ENCODE results near the gene MAST4.

MAST4 gene

DNA sequence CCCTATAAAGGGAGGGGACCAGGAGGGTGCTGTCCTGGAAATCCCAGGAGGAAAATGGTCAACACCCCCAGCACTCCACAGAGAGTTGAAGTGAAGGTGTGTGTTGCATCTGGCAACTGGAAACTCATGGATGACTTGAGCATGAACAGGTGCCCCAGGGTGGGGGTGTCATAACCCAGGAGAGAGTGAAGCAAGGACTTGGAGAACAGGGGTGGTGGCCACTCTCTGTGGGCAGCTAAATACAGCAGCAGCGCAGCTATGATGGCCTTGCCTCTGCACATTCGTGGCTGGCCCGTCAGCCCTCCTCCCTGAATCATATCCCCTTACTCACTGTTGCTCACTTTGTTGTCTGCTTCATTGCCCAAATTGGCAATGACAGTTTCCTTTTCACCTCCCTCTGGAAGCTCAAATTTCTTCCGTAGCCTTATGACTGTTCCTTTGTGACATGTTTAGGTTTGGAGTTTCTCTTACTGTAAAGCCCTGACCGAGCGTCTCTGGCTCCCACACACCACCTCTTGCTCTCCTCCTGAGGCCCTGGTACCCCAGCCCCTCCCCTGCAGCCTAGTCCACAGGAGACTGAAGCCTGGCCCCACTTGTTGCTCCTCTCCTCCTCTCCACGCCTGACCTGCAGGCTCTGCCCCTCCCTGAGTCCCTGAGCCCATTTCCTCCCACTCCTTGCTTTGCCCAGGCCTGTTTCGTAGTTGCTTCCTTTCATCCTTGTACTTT is 414.7 kb downstream of the MAST4 start:
- peak; percentile 77 for ATAC-seq
- Mint-ChIP-seq H3K4me3 (peak overlapping the region; percentile 91), H3K9me3 (no peaks in the 10 kb centered on the region), H3K4me1 (peaks cover 85% of the 10 kb centered on the region), H3K36me3 (peaks cover 6% of the 10 kb centered on the region), H3K27ac (peak overlapping the region; percentile 76)
- no peak for DNase-seq (ENCODE audit: low spot score in 2 of 2)

DNA sequence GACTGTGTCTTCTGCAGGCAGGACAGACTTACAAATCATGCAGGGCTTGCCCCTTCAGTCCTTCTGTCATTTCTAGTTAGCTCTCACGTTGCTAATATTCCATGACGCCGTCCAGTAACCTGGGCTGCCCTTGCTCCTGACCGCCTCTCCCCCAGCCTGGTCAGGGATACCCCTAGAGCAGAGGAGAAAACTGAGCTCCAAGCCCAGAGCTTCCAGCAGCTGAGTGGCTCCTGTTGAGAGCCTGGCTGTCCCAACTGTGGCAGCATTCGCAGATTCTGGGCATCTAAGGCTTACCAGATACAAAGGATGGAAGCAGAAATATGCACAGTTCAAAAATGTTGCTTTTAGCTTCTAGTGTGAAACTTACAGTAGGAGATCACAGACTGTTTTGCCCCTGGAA is 415.2 kb downstream of the MAST4 start:
- ATAC-seq (no peak), DNase-seq (ENCODE audit: low spot score in 2 of 2) (no peak)
- H3K36me3 Mint-ChIP-seq: peaks cover 6% of the 10 kb centered on the region
- H3K27ac Mint-ChIP-seq: peak overlapping the region; percentile 76
- H3K9me3 Mint-ChIP-seq: no peaks in the 10 kb centered on the region
- H3K4me3 Mint-ChIP-seq: peak overlapping the region; percentile 91
- peaks cover 85% of the 10 kb centered on the region for H3K4me1 Mint-ChIP-seq

DNA sequence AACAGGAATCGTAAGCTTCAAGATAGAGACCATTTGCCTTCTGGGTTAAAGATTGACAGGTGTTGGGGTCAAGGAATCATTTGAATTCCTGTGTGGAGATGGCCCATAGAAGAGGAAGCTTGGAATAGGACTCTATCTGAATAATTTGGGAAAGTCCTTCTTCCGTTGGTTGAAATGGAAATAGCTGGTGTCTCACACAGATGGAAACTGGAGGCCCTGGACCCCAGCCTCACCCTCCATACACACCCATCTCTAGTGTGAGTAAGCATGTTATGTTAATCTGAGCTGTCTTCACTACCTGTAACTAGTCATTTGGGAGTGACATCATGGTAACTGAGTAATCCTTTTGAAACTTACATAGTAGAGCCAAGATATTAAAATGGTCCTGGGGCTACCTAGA is 416.0 kb downstream of the MAST4 start:
- H3K27ac Mint-ChIP-seq: peak overlapping the region; percentile 76
- H3K4me1 Mint-ChIP-seq: peaks cover 82% of the 10 kb centered on the region
- H3K4me3 Mint-ChIP-seq: peak overlapping the region; percentile 22
- no peaks in the 10 kb centered on the region for H3K9me3 Mint-ChIP-seq
- peak; percentile 94 for ATAC-seq
- peaks cover 6% of the 10 kb centered on the region for H3K36me3 Mint-ChIP-seq
- no peak for DNase-seq (ENCODE audit: low spot score in 2 of 2)

DNA sequence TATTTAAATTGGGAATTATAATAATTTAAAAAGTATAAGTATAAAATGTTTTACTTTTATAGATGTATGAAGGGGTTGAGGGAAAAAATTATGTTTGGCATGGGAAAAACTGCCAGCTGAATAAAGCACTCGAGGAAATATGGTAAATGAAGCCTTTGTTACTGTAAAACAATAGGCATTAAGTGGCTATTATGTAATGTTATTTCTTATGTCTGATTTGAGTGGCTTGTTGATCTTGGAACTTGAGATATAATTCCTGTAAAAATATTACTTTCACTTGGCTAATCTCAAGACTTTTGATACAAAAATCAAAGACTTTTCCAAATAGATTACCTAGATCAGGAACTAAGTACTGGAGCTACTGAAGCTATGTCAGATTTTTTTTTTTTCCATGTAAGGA is 417.5 kb downstream of the MAST4 start:
- no peak overlapping the region for H3K4me3 Mint-ChIP-seq
- H3K27ac Mint-ChIP-seq: no peak overlapping the region
- DNase-seq (ENCODE audit: low spot score in 2 of 2): no peak
- no peaks in the 10 kb centered on the region for H3K9me3 Mint-ChIP-seq
- H3K36me3 Mint-ChIP-seq: peaks cover 12% of the 10 kb centered on the region
- ATAC-seq: no peak
- peaks cover 67% of the 10 kb centered on the region for H3K4me1 Mint-ChIP-seq

DNA sequence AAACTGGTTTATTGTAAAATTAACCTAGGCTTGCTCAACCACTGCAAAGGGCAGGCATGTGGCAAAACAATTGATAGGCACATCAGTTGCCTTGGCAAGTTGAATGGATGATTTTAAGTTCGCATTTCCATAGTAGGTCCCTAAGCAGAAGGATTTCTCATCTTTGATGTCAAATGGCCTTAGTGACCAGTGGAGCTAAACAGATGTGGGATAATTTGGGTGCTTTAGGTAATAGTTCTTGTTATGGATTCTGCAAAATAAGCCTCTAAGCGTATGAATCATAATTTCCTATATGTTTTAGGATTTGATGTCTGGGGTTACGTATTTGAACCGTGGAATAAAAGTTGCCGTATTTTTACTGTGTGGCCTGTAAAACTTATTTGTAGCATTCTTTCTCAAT is 418.0 kb downstream of the MAST4 start:
- ATAC-seq (no peak), DNase-seq (ENCODE audit: low spot score in 2 of 2) (no peak)
- peaks cover 12% of the 10 kb centered on the region for H3K36me3 Mint-ChIP-seq
- no peak overlapping the region for H3K4me3 Mint-ChIP-seq
- H3K9me3 Mint-ChIP-seq: no peaks in the 10 kb centered on the region
- H3K4me1 Mint-ChIP-seq: peaks cover 62% of the 10 kb centered on the region
- no peak overlapping the region for H3K27ac Mint-ChIP-seq

DNA sequence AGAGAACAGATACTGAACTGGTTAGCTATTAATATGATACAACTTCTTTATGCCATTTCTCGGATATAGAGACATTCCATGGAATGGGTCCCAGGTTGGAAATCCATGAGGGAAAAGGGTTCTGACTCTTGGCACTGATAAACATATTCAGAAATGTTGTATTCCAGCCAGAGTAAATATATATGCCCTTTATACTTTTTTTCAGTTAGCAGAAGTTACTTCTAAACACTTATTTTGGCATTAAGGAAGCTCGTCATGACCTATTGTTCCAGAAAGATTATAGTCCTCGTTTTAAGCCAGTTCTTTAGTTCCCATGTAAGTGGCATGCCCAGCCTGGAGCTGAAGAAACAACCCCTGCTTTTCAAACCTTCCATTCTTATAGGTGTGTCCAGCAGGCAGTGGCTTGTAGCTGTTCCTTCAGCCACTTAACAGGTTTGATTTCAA is 418.8 kb downstream of the MAST4 start:
- Mint-ChIP-seq H3K9me3 (no peaks in the 10 kb centered on the region), H3K4me1 (peaks cover 54% of the 10 kb centered on the region), H3K4me3 (peak overlapping the region; percentile 17), H3K27ac (no peak overlapping the region), H3K36me3 (peaks cover 12% of the 10 kb centered on the region)
- no peak for DNase-seq (ENCODE audit: low spot score in 2 of 2)
- no peak for ATAC-seq

DNA sequence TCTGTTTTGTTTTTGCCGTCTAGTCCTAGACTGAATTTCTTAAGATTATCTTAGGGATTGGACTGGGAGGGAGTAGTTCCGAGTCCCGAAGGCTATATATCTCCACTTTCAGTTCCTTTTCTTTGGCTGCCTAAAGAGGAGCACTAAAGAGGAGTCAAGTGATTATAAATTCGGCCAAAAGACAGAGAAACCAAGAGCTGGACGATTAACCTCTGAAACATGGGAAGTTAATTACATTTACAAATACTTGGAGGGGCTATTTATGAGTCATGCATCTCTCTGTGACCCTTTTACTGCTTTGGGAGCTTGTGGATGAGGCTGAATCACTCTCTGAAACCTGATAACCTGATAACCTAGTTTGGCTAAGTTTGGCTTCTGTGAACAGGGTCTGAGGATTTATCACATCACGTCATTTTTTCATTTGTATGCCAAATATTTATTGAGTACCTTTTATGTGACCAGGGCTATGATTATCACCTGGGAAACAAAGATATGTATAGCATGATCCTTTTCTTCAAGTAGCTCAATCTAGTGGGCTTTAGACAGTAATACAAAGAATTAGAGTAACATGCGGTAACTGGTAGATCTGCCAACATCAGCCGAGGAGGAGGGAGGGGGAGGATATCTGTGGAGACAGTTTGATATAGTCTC is 419.5 kb downstream of the MAST4 start:
- Mint-ChIP-seq H3K36me3 (peaks cover 12% of the 10 kb centered on the region), H3K9me3 (no peaks in the 10 kb centered on the region), H3K4me3 (peak overlapping the region; percentile 17), H3K4me1 (peaks cover 50% of the 10 kb centered on the region), H3K27ac (no peak overlapping the region)
- no peak for DNase-seq (ENCODE audit: low spot score in 2 of 2)
- no peak for ATAC-seq

DNA sequence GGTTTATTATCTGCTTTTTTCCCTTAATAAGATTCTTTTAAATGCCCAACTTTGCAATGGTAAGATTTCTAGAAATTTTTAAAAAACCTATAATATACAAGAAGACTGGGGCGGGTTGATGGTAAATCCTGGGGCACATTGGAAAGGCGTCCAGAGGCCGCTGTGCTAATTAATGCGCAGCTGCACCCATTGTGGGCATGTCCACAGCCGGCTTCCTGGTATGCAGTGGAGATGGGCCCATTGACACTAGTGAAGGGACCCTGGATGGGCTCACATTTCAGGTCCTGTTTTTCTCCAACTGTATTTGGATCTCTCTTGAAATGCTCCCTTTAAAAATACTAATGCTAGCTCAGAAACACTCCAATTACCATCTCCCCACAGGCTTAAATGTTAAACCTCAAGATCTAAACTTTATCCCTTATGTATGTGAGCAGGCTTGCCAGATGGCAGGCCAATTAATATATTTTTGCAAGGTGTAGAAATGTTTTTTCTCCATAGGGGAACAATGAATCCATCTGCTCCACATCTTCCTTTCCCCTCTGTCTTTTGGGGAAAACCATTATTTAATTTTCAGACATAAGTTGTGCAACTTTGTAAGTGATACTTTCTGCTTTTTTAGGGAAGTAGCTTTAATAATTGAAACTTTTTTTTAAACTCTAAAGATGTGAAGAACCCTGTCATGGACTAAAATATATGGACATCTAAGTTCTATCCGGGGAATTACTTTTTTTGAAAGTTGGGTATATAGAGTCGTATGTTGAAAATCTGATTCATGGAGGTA is 423.1 kb downstream of the MAST4 start:
- DNase-seq (ENCODE audit: low spot score in 2 of 2) (no peak), ATAC-seq (no peak)
- Mint-ChIP-seq H3K4me1 (peaks cover 39% of the 10 kb centered on the region), H3K9me3 (no peaks in the 10 kb centered on the region), H3K36me3 (peaks cover 6% of the 10 kb centered on the region), H3K27ac (no peak overlapping the region), H3K4me3 (no peak overlapping the region)

DNA sequence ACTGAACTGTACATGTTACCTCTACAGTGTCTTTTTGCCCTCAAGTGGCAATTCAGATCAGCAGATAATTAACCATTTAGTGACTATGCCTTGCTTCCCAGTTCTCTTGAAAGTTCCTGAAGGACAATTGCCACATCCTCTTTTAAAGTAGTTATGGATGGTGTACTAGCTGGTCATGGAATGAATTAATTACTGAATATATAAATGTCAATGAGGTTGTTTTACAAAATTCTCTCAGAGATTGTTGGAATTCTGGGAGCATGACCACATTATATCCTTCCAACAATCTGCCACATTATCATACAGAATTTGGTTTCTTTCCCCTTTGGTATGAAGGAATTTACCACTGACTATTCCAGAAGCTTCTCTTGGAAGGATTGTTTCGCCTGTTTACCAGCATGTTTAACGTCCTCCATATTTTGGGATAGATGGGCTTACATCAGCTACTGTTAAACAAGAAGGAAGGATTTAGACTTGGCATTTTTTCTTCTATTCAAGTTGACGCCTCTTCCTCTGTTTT is 424.0 kb downstream of the MAST4 start:
- Mint-ChIP-seq H3K9me3 (no peaks in the 10 kb centered on the region), H3K4me1 (peaks cover 32% of the 10 kb centered on the region), H3K4me3 (no peak overlapping the region), H3K27ac (no peak overlapping the region), H3K36me3 (peaks cover 6% of the 10 kb centered on the region)
- DNase-seq (ENCODE audit: low spot score in 2 of 2) (no peak), ATAC-seq (no peak)

DNA sequence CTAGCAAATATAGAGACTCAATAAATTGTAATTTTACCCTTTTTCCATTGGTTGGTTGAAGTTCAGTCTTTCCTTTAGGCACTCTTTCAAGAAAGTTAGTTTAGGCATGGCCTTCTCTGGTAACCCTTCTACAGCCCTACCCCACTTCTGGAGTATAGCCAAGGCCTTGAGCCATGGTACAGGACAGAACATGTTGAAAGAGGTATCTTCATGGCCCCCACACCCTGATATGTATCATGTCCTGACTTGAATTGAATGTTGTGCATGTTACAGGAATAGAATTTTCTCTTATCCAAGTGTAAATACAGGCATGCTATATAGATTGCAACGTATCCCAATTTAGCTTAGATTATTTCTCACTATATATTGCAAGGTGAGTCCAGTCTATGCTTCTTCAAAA is 424.8 kb downstream of the MAST4 start:
- Mint-ChIP-seq H3K4me3 (no peak overlapping the region), H3K4me1 (peaks cover 23% of the 10 kb centered on the region), H3K36me3 (peaks cover 6% of the 10 kb centered on the region), H3K9me3 (no peaks in the 10 kb centered on the region), H3K27ac (no peak overlapping the region)
- ATAC-seq: no peak
- DNase-seq (ENCODE audit: low spot score in 2 of 2): no peak

DNA sequence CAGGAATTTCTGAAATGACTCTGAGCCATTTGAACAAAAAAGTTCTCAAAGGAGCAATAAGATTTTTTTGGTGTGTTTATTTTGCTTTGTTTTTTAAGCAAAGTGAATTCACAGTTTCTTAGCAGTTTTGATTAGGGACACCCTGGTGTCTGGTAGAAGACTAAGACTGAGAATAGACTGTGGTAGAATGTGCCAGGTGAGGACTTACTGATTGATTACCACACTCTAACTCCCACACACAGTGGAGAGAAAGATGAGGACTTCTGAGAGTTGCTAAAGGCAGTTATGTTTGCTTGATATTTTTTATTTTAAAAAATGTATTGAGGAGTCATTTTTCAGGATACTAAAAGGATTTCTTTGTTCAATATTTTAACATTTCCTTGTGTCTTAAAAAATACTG is 425.3 kb downstream of the MAST4 start:
- peak; percentile 100 for ATAC-seq
- Mint-ChIP-seq H3K27ac (no peak overlapping the region), H3K9me3 (no peaks in the 10 kb centered on the region), H3K36me3 (peaks cover 6% of the 10 kb centered on the region), H3K4me3 (no peak overlapping the region), H3K4me1 (peaks cover 21% of the 10 kb centered on the region)
- DNase-seq (ENCODE audit: low spot score in 2 of 2): no peak

DNA sequence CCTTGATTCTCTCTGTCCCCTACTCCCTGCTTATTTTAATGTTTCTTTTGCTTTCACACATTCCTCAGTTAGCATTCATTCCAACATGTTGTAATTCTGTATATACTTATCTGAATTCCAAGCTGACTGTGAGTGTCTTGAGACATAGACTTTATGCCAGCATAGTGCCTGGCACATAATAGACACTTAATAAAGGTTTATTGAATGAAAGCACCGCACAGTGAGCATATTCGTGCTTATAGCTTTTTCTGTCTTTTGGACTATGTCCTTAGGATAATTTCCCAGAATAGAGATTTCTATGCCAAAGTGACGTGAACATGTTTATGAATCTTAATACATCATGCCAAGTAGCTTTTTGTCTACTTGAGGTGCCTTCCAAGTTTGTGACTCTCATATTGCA is 425.8 kb downstream of the MAST4 start:
- Mint-ChIP-seq H3K4me3 (no peak overlapping the region), H3K9me3 (no peaks in the 10 kb centered on the region), H3K4me1 (peaks cover 17% of the 10 kb centered on the region)

DNA sequence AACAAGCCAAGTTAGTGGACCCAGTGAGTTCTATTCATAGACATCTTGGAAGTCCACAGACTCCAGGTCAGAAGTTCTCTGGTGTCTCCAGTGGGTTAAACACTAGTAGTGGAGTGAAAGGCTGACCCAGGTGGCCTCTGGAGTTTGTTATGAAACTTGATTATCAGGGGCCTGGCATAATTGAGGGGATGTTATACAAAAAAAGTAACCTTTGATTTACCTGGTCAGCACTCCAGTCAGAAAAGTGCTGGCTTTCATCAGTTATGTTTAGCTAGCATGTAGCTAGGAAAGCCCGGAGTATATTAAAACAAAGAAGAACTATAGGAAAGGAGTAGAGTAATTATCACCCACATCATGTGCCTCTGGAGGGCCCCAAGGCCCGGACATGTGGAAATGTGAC is 429.3 kb downstream of the MAST4 start:
- H3K36me3 Mint-ChIP-seq: no peaks in the 10 kb centered on the region
- DNase-seq (ENCODE audit: low spot score in 2 of 2): no peak
- no peaks in the 10 kb centered on the region for H3K9me3 Mint-ChIP-seq
- no peak for ATAC-seq
- H3K27ac Mint-ChIP-seq: no peak overlapping the region
- peaks cover 34% of the 10 kb centered on the region for H3K4me1 Mint-ChIP-seq
- H3K4me3 Mint-ChIP-seq: no peak overlapping the region

More for the DNA sequence above, 425.8 kb downstream of the MAST4 start:
- no peak for DNase-seq (ENCODE audit: low spot score in 2 of 2)
- Mint-ChIP-seq H3K27ac (no peak overlapping the region), H3K36me3 (peaks cover 6% of the 10 kb centered on the region)
- ATAC-seq: no peak

DNA sequence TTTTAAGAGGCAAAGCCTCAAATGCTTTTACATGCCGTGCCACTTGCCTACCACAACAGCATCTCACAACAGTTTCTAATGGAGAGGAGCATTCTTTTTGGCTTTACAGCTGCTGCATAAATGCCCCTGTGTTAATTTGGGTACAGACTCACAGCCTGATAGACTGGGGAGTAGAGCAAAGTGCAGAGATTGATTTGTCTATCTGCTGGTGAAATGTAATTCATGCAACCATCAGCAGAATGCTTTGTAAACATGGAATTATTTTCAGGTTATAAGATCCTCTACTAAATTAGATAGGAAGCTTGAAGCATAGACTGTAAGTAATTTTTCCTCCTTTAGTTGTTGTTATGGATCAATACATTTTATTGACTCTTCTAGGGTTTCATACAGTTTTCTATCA is 430.1 kb downstream of the MAST4 start:
- Mint-ChIP-seq H3K36me3 (no peaks in the 10 kb centered on the region), H3K4me1 (peaks cover 34% of the 10 kb centered on the region), H3K9me3 (no peaks in the 10 kb centered on the region), H3K4me3 (no peak overlapping the region), H3K27ac (no peak overlapping the region)
- DNase-seq (ENCODE audit: low spot score in 2 of 2): no peak
- no peak for ATAC-seq

DNA sequence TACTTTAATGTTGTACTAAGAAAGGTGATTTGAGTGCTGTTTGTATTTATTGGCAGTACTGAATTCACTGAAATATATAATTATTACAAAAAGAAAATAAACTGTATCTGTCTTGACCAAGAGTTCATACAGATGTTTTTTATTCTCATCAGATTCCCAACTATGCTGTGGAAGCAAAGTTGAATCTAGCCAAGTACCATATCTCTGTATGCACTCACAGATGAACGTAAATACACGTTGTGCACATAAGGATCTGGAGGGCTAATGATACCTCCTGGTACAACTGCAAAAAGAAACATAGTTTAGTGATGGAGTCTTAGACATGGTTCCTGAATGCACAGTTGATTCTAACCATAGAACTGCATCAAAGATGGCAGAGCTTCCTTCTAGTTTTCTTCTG is 431.0 kb downstream of the MAST4 start:
- no peak for ATAC-seq
- Mint-ChIP-seq H3K4me3 (no peak overlapping the region), H3K4me1 (peaks cover 33% of the 10 kb centered on the region), H3K27ac (no peak overlapping the region), H3K9me3 (no peaks in the 10 kb centered on the region), H3K36me3 (no peaks in the 10 kb centered on the region)
- no peak for DNase-seq (ENCODE audit: low spot score in 2 of 2)

All from stimulated activated effector memory CD8-positive, alpha-beta T cell treated with anti-CD3 and anti-CD28 coated beads, Interleukin-12 subunit alpha, Interleukin-12 subunit beta, amount 100 ng/mL, for 72 hours (primary cell).